Hair follicle dermal papilla cell (primary cell): ENCODE measurements around the gene FALEC. TPM values are rescaled to one million over a fixed set of nuclear protein-coding genes. Genes with fewer than 3 reads are reported as not detected.

Experiments
- small RNA-seq: library from RNA; depleted of rRNA; stranded (forward); fragments of <200 nt; gene quantifications from one replicate; pipeline ENCODE3, GENCODE V24; 2012
- total RNA-seq: library from RNA; depleted of rRNA; stranded (reverse); fragments of >200 nt; gene quantifications from 2 replicates; pipeline ENCODE4 v1.2.3, GENCODE V29; 2012

The FALEC gene
- not detected in 2 replicates for total RNA-seq

DNA sequence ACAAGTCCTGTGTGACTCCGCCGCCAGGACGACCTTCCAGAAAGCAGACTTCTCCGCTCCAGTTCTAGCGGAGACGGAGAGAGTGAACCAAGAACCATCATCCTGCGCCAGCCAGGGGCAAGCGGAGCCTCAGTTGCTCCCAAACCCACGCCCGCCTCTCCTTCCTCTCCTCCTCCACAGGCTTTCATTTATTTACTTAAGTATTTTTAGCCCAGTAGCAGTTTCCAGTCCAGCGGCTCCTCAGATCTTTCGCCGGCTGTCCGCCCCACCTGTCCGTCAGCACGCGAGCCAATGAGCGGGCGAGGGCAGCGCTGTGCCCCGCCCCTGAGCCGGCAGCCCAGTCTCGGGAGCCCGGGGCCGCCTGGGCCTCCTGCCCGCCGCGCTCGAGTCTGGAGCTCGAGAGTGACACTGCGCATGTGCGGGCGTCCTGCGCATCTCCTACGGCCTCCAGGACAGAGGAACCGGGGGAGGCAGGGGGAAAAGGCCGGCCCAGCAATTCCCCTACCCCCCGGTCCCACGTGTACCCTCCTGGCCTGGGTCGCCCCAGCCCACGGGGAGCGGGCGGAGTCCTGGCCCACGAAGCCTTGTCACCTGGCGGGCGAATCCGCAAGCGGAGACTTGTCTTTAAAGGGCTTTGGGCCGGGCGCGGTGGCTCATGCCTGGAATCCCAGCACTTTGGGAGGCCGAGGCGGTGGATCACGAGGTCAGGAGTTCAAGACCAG is at the start of gene FALEC:
TSS of gene FALEC (plus strand) at position 425 of the 722 bp plus-strand sequence.

DNA sequence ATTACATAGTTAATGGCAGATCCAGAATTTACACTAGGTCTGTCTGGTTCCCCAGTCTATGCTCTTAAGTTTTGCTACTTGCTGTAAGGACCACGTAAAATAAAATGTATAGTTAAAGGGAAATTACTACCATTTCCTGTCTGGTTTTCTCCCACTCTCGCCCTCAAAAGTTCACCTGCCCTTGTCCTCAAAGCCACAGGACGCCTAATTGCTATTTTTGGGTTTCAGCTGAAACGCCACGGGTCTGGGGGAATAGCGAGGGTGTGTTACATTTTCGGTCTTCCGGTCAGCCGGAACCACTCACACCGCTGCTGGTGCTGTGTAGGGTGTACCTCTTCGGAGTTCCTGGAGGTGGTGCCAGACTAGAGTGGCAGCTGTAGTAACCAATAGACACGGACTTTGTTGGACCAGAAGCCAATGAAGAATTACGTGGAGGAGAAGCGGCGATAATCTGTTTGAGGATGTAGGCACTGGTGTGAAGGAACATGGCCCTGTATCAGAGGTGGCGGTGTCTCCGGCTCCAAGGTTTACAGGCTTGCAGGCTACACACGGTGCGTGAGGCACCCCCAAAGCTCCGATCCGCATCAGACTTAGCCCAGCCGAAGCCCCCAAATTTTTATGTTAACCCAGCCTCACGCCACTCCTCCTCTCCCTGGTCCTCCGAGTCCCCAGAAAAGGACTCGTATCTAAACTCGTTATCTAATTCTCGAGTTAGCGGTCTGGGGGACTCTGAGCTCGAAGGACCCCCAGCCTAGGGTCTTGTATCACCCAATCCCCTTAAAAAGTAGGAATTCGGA is 28.4 kb upstream of the FALEC start, which contains the start of gene TARS2:
TSS of gene TARS2 (plus strand) at position 454 of the 797 bp plus-strand sequence. CDS start at position 486, 32 bp downstream.

DNA sequence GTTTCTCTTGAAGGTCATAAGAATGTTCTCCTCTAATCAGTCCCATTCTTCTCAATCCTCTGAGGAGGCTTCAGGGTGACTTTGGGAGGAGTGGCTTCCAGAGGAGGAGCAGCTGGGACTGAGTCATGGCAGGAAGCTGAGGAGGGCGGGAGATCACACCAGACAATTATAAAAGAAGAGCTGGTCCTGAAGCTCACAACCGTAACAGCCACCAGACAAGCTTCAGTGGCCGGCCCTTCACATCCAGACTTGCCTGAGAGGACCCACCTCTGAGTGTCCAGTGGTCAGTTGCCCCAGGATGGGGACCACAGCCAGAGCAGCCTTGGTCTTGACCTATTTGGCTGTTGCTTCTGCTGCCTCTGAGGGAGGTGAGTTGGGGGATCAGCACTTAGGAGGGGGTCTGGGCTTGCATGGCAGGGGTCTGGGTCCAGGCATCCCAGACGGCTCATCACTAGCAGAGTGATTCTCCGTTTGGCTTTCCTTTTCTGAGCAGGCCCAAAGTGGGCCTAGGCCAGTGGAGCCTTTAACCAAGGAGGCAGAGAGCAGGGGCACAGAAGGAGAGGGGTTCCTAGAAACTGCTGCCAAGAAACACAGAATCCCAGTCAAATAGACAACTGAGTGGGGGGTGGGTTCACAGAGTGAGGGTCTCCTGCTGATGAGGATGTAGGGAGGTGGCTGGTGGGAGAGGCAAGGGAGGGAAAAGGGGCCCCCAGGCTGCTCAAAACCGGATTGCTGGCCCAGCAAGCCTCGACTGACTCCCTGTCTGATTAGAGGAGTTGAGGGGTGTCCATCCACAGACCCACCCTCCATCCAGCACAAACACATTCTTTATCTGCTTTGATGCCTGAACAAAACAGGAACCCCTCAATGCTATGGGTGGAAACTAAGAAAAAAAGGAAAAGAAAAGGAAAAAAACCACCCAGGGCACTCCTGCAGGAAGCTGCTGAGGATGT is 7.4 kb upstream of the FALEC start, which contains the start of gene ECM1:
TSS of gene ECM1 (plus strand) at position 198 of the 953 bp plus-strand sequence. CDS start at position 299, 101 bp downstream.

DNA sequence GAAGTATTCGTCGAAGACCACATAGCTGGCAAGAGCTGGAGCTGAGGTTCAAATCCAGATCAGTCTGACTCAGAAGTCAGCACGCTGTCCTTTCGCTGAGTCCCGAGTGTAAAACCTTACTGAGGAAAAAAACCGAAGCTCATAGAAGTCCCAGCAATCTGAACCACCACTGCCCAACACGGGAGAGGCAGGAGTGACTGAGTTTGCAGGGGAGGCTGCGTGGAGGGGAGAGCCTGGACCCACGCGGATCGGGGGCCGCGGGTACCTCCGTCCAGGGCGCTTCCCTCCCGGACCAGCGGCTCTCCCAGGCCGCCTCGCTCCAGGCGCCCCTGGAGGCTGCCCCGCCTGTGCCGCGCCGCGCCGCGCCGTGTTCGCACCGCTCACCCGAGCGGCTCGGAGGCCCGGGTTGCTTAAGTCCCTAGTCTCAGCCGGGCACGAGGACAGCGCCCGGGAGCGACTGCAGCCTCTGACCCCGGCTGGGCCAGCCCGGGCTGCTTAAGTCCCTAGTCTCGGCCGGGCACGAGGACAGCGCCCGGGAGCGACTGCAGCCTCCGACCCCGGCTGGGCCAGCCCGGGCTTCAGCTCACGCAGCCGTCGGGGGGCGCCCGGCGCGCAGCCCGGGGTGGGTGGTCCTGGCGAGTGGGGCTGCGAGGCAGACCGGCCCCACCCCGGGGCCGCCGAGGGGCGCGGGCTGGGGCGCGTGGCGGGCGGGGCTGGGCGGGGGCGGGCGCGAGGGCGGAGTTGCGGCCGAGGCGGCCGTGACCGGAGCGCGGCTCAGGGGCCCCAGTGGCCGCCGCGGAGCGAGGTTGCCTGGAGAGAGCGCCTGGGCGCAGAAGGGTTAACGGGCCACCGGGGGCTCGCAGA is 33.3 kb downstream of the FALEC start, which contains the start of gene ADAMTSL4:
TSS of gene ADAMTSL4 (plus strand) at position 777 of the 864 bp plus-strand sequence. CDS start 2,881 bp downstream, outside the sequence.

DNA sequence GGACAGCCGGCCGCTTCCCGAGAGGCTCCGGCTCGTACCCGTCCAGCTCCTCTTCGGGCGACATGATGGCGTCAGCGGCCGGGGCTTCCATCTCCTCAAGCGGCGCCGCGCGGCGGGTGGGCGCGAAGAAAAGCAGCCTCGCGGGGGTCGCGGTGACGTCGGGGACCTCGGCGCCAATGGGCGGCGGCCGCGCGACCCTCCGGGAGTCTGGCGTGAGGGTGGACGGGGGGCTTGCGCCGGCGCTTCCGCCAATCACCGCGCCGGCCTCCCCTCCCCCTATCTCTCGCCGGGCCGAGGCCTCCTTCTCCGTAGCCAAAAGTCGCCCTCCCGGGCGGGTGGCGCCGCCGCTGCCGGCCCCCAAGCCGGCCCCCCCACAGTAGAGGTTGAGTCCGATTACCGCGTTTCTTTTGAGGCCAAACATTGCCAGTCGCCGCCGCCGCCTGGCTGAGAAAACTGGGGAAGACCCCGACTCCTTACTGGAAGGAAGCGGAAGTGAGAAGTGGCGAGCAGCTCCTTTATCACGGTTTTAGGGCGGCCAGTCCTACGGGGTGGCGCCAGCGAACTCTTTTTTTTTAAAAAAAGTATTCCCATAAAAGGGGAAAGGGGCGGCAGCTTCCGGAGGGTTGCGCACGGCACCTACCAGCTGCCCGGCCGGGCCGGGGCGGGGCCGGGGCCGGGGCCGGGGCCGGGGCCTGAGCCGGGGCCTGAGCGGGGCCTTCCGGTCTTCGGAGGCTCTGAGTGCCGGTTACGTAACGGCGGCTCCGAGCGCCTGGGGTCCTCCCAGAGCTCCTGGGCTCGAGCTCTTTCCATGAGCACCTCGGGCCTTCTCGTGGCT is 63.8 kb downstream of the FALEC start, which contains the start of gene MCL1:
TSS of gene MCL1 (minus strand) at position 501 of the 835 bp plus-strand sequence. CDS start at position 421, 80 bp downstream.

Small RNAs within 50 kb of the gene (small RNA-seq; reads per million reads assigned to genes)
- not detected for gene MIR4257
- not detected for gene RN7SL473P
- not detected for gene RN7SL600P

Other genes starting within 250 kb of the FALEC start
- gene APH1A, start 246.7 kb upstream of the FALEC start, total RNA-seq: 123 and 125 TPM in 2 replicates
- 5.5 and 8.4 TPM in 2 replicates for gene C1orf54, start 243.0 kb upstream of the FALEC start, total RNA-seq
- gene CIART, start 233.2 kb upstream of the FALEC start, total RNA-seq: 16.6 and 20.2 TPM in 2 replicates
- gene MRPS21, start 221.9 kb upstream of the FALEC start, total RNA-seq: 16.9 and 24.0 TPM in 2 replicates
- gene PRPF3, start 194.2 kb upstream of the FALEC start, total RNA-seq: 34.4 and 44.9 TPM in 2 replicates
- gene RPRD2, start 151.6 kb upstream of the FALEC start, total RNA-seq: 12.1 and 12.8 TPM in 2 replicates
- gene TARS2, start 28.3 kb upstream of the FALEC start, total RNA-seq: 11.2 and 14.8 TPM in 2 replicates
- 72.5 and 87.1 TPM in 2 replicates for gene ECM1, start 7.6 kb upstream of the FALEC start, total RNA-seq
- 12.3 and 15.7 TPM in 2 replicates for gene ADAMTSL4, start 33.7 kb downstream of the FALEC start, total RNA-seq
- 173 and 207 TPM in 2 replicates for gene MCL1, start 63.9 kb downstream of the FALEC start, total RNA-seq
- 62.3 and 63.0 TPM in 2 replicates for gene ENSA, start 113.9 kb downstream of the FALEC start, total RNA-seq
- 13.0 and 14.7 TPM in 2 replicates for gene GOLPH3L, start 181.4 kb downstream of the FALEC start, total RNA-seq
- gene HORMAD1, start 205.1 kb downstream of the FALEC start, total RNA-seq: 0.16 TPM in 1 of 2 replicates, not detected in the other